ENCODE measurements around the gene ARHGEF6.

GRCh38 chrX:136738049-136738729 is 42.5 kb downstream of the ARHGEF6 start:
- TF ChIP-seq CTCF (IDR thresholded peaks at IDR 0.05) (no peak), POLR2A (IDR thresholded peaks at IDR 0.05) (no peak)

Measured in Peyer's patch (tissue), 4 donors.